HG02870 (cell line): ENCODE measurements around the gene TSPAN15.
"Not testable (repeated sequence)": the region's sequence is repeated elsewhere in the genome, so short reads cannot be mapped to it uniquely, and the experiment has no call there.

Experiments used
- ATAC-seq: cut with Tn5 transposase; IDR thresholded peaks from one replicate; pipeline ENCODE4 v1.9.1; 2021; ENCODE audit warnings: mild to moderate bottlenecking, moderate library complexity; ENCODE audit not compliant: unreplicated experiment

TSPAN15 gene

GRCh38 chr10:69533658-69534057, 82.4 kb downstream of the TSPAN15 start:
- no peak for ATAC-seq

DNA sequence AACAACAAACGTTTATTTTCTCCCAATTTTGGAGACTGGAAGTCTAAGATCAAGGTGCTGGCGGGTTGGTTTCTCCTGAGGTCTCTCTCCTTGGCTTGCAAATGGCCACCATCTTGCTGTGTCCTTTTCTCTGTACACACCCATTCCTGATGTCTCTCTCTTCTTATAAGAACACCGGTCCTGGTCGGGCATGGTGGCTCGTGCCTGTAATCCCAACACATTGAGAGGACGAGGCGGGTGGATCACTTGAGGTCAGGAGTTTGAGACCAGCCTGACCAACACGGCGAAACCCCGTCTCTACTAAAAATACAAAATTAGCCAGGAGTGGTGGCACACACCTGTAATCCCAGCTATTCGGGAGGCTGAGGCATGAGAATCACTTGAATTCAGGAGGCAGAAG, 85.3 kb downstream of the TSPAN15 start:
- ATAC-seq = not testable (repeated sequence)

DNA sequence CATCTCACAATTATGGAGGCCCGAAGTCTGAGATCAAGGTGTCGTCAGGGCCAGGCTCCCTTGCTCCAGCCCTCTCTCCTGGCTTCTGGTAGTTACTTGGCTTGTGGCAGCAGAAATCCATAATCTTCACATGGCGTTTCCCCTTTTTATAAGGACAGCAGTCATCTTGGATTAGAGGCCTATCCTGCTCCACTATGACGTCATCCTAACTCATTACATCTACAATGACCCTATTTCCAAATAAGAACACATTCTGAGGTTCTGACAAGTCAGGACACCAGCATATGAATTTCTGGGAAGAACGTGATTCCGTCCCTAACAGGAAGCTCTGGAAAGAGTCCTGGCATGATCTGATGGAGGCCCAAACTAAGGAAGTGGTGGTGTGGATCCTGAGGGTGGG, 86.2 kb downstream of the TSPAN15 start:
- no peak for ATAC-seq

GRCh38 chr10:69538461-69538860, 87.2 kb downstream of the TSPAN15 start:
- ATAC-seq = no peak

DNA sequence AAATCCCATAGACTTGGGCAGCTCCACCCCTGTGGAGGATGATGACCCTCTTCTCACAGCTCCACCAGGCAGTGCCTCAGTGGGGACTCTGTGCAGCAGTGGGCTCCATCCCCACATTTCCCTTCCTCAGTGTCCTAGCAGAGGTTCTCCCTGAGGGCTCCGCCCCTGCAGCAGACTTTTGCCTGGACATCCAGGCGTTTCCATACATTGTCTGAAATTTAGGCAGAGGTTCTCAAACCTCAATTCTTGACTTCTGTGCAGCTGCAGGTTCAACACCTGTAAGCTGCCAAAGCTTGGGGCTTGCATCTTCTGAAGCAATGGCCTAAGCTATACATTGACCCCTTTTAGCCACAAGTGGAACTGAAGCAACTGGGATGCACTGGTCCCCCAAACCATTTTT, 90.2 kb downstream of the TSPAN15 start:
- ATAC-seq = no peak

DNA sequence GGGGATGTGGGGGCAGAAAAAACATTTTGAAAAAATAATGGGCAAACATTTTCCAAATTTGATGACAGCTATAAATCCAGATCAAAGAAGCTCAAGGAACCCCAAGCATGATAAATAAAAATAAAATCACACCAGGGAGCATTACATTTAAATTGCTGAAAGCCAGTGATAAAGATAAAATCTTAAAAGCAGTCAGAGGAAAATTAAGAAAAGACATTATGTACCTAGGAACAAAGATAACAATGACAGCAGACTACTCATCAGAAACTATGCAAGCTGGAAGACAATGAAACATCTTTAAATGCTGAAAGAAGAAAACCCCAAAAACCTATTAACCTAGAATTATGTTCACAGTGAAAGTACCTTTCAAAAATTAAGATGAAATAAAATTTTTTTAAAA, 98.7 kb downstream of the TSPAN15 start:
- no peak for ATAC-seq

DNA sequence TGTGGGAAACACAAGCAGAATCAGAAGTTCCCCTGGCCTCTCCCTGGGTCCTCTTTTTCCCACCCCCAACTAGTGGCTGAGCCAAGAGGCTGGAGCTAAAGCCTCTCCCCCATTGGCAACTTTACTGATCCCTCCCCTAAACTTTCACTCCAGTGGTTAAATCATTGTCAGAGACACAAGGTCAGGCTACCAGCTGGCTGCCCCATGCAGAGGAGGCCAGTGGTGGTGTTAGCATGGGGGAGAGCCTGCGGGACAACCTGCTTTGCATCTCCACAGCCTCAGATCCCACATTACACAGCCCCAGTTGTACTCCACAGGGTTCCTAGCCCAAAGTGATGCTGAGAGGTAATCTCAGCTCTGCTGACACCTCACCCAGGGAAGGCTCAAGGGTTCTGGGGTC, 101.0 kb downstream of the TSPAN15 start:
- no peak for ATAC-seq

- no peak for ATAC-seq
Measured at GRCh38 chr10:69553328-69553727, 102.1 kb downstream of the TSPAN15 start.

- no peak for ATAC-seq
Measured at GRCh38 chr10:69554611-69555010, 103.3 kb downstream of the TSPAN15 start.
